ENCODE data around the gene CCNK. TPM values are rescaled to one million over a fixed set of nuclear protein-coding genes. Genes with fewer than 3 reads are reported as not detected.

CCNK gene
- total and polyA plus RNA-seq, 2 experiments from 2014 or later = 20.9 TPM

GRCh38 chr14:99527026-99527425 lies 45.8 kb downstream of the CCNK start:
- Histone ChIP-seq H2AFZ (no peak overlapping the region), H3K9me2 (ENCODE audit: insufficient read depth) (no peaks in the 10 kb centered on the region), H3K27ac (no peak overlapping the region), H4K20me1 (ENCODE audit: insufficient read depth) (no peaks in the 10 kb centered on the region), H3K4me1 (ENCODE audit: insufficient read depth) (peaks cover 27% of the 10 kb centered on the region), H3K9me3 (ENCODE audit: low read depth) (no peaks in the 10 kb centered on the region), H3K4me2 (ENCODE audit: unreplicated experiment) (no peak overlapping the region), H3K27me3 (replicated peaks; ENCODE audit: insufficient read depth) (no peaks in the 10 kb centered on the region), H3F3A (ENCODE audit: insufficient read depth) (no peaks in the 10 kb centered on the region), H3K36me3 (ENCODE audit: low read depth) (no peaks in the 10 kb centered on the region), H3K4me3 (no peak overlapping the region), H3K9ac (no peak overlapping the region), H3K79me2 (ENCODE audit: insufficient read depth) (no peaks in the 10 kb centered on the region)
- DNase-seq = no peak
- TF ChIP-seq EZH2phosphoT487 (IDR thresholded peaks at IDR 0.05; ENCODE audit: insufficient read depth, low read depth) = no peak
- TF ChIP-seq EZH2 (IDR thresholded peaks at IDR 0.05; ENCODE audit: insufficient read depth, poor library complexity, severe bottlenecking) = no peak
- 76 to 83% methylated on average over 11 to 12 of the region's 12 CpGs for WGBS, 2 experiments (ENCODE audit: low coverage in 1 of 2, low lambda C conversion rate in 2 of 2, missing lambda C conversion rate in 2 of 2)
- in situ Hi-C loops (cut with MboI) = loop anchor here (10.0 kb wide), 1 partner anchor 368 kb away; no protein-coding TSS in a partner anchor

GRCh38 chr14:99527427-99528076 lies 46.3 kb downstream of the CCNK start:
- Histone ChIP-seq H4K20me1 (ENCODE audit: insufficient read depth) (no peaks in the 10 kb centered on the region), H3K9ac (no peak overlapping the region), H3F3A (ENCODE audit: insufficient read depth) (no peaks in the 10 kb centered on the region), H2AFZ (no peak overlapping the region), H3K9me2 (ENCODE audit: insufficient read depth) (no peaks in the 10 kb centered on the region), H3K27me3 (replicated peaks; ENCODE audit: insufficient read depth) (no peaks in the 10 kb centered on the region), H3K27ac (no peak overlapping the region), H3K4me3 (no peak overlapping the region), H3K9me3 (ENCODE audit: low read depth) (no peaks in the 10 kb centered on the region), H3K79me2 (ENCODE audit: insufficient read depth) (no peaks in the 10 kb centered on the region), H3K36me3 (ENCODE audit: low read depth) (no peaks in the 10 kb centered on the region), H3K4me2 (ENCODE audit: unreplicated experiment) (no peak overlapping the region), H3K4me1 (ENCODE audit: insufficient read depth) (peaks cover 26% of the 10 kb centered on the region)
- TF ChIP-seq EZH2 (IDR thresholded peaks at IDR 0.05; ENCODE audit: insufficient read depth, poor library complexity, severe bottlenecking) (no peak), EZH2phosphoT487 (IDR thresholded peaks at IDR 0.05; ENCODE audit: insufficient read depth, low read depth) (no peak)
- WGBS, 2 experiments (ENCODE audit: low coverage in 1 of 2, low lambda C conversion rate in 2 of 2, missing lambda C conversion rate in 2 of 2) = 58 to 63% methylated on average over 19 of the region's 19 CpGs
- in situ Hi-C loops (cut with MboI) = loop anchor here (10.0 kb wide), 1 partner anchor 367 kb away; no protein-coding TSS in a partner anchor
- peak; percentile 29 for DNase-seq

- no peaks in the 10 kb centered on the region for H3K27me3 ChIP-seq (replicated peaks; ENCODE audit: insufficient read depth)
- H3K36me3 ChIP-seq (ENCODE audit: low read depth) = no peaks in the 10 kb centered on the region
- no peak overlapping the region for H3K4me2 ChIP-seq (ENCODE audit: unreplicated experiment)
- H3K4me3 ChIP-seq = no peak overlapping the region
- DNase-seq = peak; percentile 28
- no peak overlapping the region for H3K9ac ChIP-seq
- TF ChIP-seq EZH2phosphoT487 (IDR thresholded peaks at IDR 0.05; ENCODE audit: insufficient read depth, low read depth) = no peak
- no peak for TF ChIP-seq EZH2 (IDR thresholded peaks at IDR 0.05; ENCODE audit: insufficient read depth, poor library complexity, severe bottlenecking)
- H3F3A ChIP-seq (ENCODE audit: insufficient read depth) = no peaks in the 10 kb centered on the region
- H3K4me1 ChIP-seq (ENCODE audit: insufficient read depth) = peaks cover 14% of the 10 kb centered on the region
- no peaks in the 10 kb centered on the region for H3K79me2 ChIP-seq (ENCODE audit: insufficient read depth)
- no peaks in the 10 kb centered on the region for H4K20me1 ChIP-seq (ENCODE audit: insufficient read depth)
- 74 to 84% methylated on average over 4 of the region's 4 CpGs for WGBS, 2 experiments (ENCODE audit: low coverage in 1 of 2, low lambda C conversion rate in 2 of 2, missing lambda C conversion rate in 2 of 2)
- H2AFZ ChIP-seq = no peak overlapping the region
- no peaks in the 10 kb centered on the region for H3K9me2 ChIP-seq (ENCODE audit: insufficient read depth)
- H3K27ac ChIP-seq = no peak overlapping the region
- in situ Hi-C loops (cut with MboI) = loop anchor here (10.0 kb wide), 1 partner anchor 365 kb away; no protein-coding TSS in a partner anchor
- H3K9me3 ChIP-seq (ENCODE audit: low read depth) = no peaks in the 10 kb centered on the region
Observed at GRCh38 chr14:99529899-99530298, 48.7 kb downstream of the CCNK start.

GRCh38 chr14:99530407-99531155 lies 49.4 kb downstream of the CCNK start:
- Histone ChIP-seq H2AFZ (peak overlapping the region; percentile 19; the same call in 1 of the 2 replicates), H3F3A (ENCODE audit: insufficient read depth) (no peaks in the 10 kb centered on the region)
- DNase-seq = no peak

More at GRCh38 chr14:99530407-99531155, 49.4 kb downstream of the CCNK start:
- Histone ChIP-seq H3K27me3 (replicated peaks; ENCODE audit: insufficient read depth) (no peaks in the 10 kb centered on the region), H3K4me1 (ENCODE audit: insufficient read depth) (peaks cover 14% of the 10 kb centered on the region), H3K79me2 (ENCODE audit: insufficient read depth) (no peaks in the 10 kb centered on the region), H3K27ac (peak overlapping the region; percentile 42), H3K9me3 (ENCODE audit: low read depth) (no peaks in the 10 kb centered on the region), H3K9me2 (ENCODE audit: insufficient read depth) (no peaks in the 10 kb centered on the region), H4K20me1 (ENCODE audit: insufficient read depth) (no peaks in the 10 kb centered on the region), H3K4me3 (no peak overlapping the region), H3K4me2 (ENCODE audit: unreplicated experiment) (peak overlapping the region; percentile 57), H3K9ac (peak overlapping the region; percentile 42; the same call in 1 of the 2 replicates), H3K36me3 (ENCODE audit: low read depth) (no peaks in the 10 kb centered on the region)
- in situ Hi-C loops (cut with MboI) = no loop called here
- no peak for TF ChIP-seq EZH2phosphoT487 (IDR thresholded peaks at IDR 0.05; ENCODE audit: insufficient read depth, low read depth)
- TF ChIP-seq EZH2 (IDR thresholded peaks at IDR 0.05; ENCODE audit: insufficient read depth, poor library complexity, severe bottlenecking) = no peak
- 78 to 81% methylated on average over 18 to 19 of the region's 19 CpGs for WGBS, 2 experiments (ENCODE audit: low coverage in 1 of 2, low lambda C conversion rate in 2 of 2, missing lambda C conversion rate in 2 of 2)
